Suppressor macrophage treated with lipopolysaccharide for 4 hours (primary cell): ENCODE results near the gene ZNF837.
A peak's percentile ranks its signal among the peaks of the same experiment; 100 is the strongest.
"Not testable (repeated sequence)": the region's sequence is repeated elsewhere in the genome, so short reads cannot be mapped to it uniquely, and the experiment has no call there.

Experiments used
- DNase-seq: peaks from one replicate; pipeline ENCODE4 v3.0.0-alpha.2; 2020

ZNF837 gene

GRCh38 chr19:58380662-58381459, at the start of gene ZNF837:
ZNF837 (minus strand) TSS chr19:58381030; CDS start chr19:58369332, 11,698 bp downstream.
- peak; percentile 100 for DNase-seq

GRCh38 chr19:58429745-58430144, 48.9 kb upstream of the ZNF837 start:
- DNase-seq: no peak

GRCh38 chr19:58428617-58429016, 47.8 kb upstream of the ZNF837 start:
- DNase-seq: no peak

GRCh38 chr19:58417071-58417470, 36.2 kb upstream of the ZNF837 start:
- DNase-seq: no peak

GRCh38 chr19:58416604-58417003, 35.8 kb upstream of the ZNF837 start:
- no peak for DNase-seq

GRCh38 chr19:58409010-58409790, 28.4 kb upstream of the ZNF837 start:
- DNase-seq: no peak

GRCh38 chr19:58408152-58409009, 27.6 kb upstream of the ZNF837 start, which contains the start of gene ZNF584:
ZNF584 (plus strand) TSS chr19:58408649; CDS start chr19:58409148, 499 bp downstream.
- DNase-seq: peak; percentile 96

GRCh38 chr19:58407658-58408151, 26.9 kb upstream of the ZNF837 start:
- DNase-seq: no peak

- DNase-seq: no peak
Measured at GRCh38 chr19:58406818-58407657, 26.2 kb upstream of the ZNF837 start.

GRCh38 chr19:58403920-58404478, 23.2 kb upstream of the ZNF837 start:
- not testable (repeated sequence) for DNase-seq

GRCh38 chr19:58401840-58402421, 21.1 kb upstream of the ZNF837 start:
- no peak for DNase-seq

GRCh38 chr19:58400916-58401839, 20.3 kb upstream of the ZNF837 start:
- peak; percentile 99 for DNase-seq

GRCh38 chr19:58400316-58400915, 19.6 kb upstream of the ZNF837 start:
- no peak for DNase-seq

GRCh38 chr19:58399903-58400302, 19.1 kb upstream of the ZNF837 start:
- no peak for DNase-seq

- DNase-seq: no peak
Measured at GRCh38 chr19:58398545-58398944, 17.7 kb upstream of the ZNF837 start.

- DNase-seq: no peak
Measured at GRCh38 chr19:58398087-58398486, 17.3 kb upstream of the ZNF837 start.

GRCh38 chr19:58397533-58398037, 16.8 kb upstream of the ZNF837 start:
- no peak for DNase-seq

GRCh38 chr19:58396691-58397532, 16.1 kb upstream of the ZNF837 start:
- no peak for DNase-seq
